ENCODE measurements around the gene CCDC93.

The CCDC93 gene

GRCh38 chr2:118013724-118014491 lies at the start of gene CCDC93:
Gene CCDC93 (minus strand): TSS chr2:118014070. CDS start chr2:118013995, 75 bp downstream.
- peak; percentile 67 for DNase-seq

GRCh38 chr2:118062669-118063068 lies 48.8 kb upstream of the CCDC93 start:
- no peak for DNase-seq

GRCh38 chr2:118062048-118062447 lies 48.2 kb upstream of the CCDC93 start:
- DNase-seq = peak; percentile 20

GRCh38 chr2:118061135-118061955 lies 47.5 kb upstream of the CCDC93 start:
- peak; percentile 76 for DNase-seq

GRCh38 chr2:118059919-118060478 lies 46.1 kb upstream of the CCDC93 start:
- peak; percentile 56 for DNase-seq

GRCh38 chr2:118058951-118059350 lies 45.1 kb upstream of the CCDC93 start:
- DNase-seq = no peak

GRCh38 chr2:118056801-118057200 lies 42.9 kb upstream of the CCDC93 start:
- no peak for DNase-seq

GRCh38 chr2:118056165-118056534 lies 42.3 kb upstream of the CCDC93 start:
- DNase-seq = no peak

- no peak for DNase-seq
These were observed 41.8 kb upstream of the CCDC93 start for GRCh38 chr2:118055512-118056164.

GRCh38 chr2:118054213-118055008 lies 40.5 kb upstream of the CCDC93 start:
- no peak for DNase-seq

GRCh38 chr2:118053681-118054080 lies 39.8 kb upstream of the CCDC93 start:
- DNase-seq = no peak

GRCh38 chr2:118052474-118052873 lies 38.6 kb upstream of the CCDC93 start:
- DNase-seq = no peak

GRCh38 chr2:118051826-118052358 lies 38.0 kb upstream of the CCDC93 start:
- DNase-seq = no peak

- DNase-seq = no peak
These were observed 37.1 kb upstream of the CCDC93 start for GRCh38 chr2:118050974-118051373.

- peak; percentile 69 for DNase-seq
These were observed 36.5 kb upstream of the CCDC93 start for GRCh38 chr2:118050386-118050785.

GRCh38 chr2:118049816-118050140 lies 35.9 kb upstream of the CCDC93 start:
- DNase-seq = no peak

- no peak for DNase-seq
These were observed 35.4 kb upstream of the CCDC93 start for GRCh38 chr2:118049140-118049815.

- DNase-seq = no peak
These were observed 34.5 kb upstream of the CCDC93 start for GRCh38 chr2:118048401-118048800.

- peak; percentile 79 for DNase-seq
These were observed 33.5 kb upstream of the CCDC93 start for GRCh38 chr2:118047380-118047826.

- DNase-seq = peak; percentile 20
These were observed 32.9 kb upstream of the CCDC93 start for GRCh38 chr2:118046634-118047210.

GRCh38 chr2:118045286-118045685 lies 31.4 kb upstream of the CCDC93 start:
- DNase-seq = no peak

Measured in NCI-H226 (cell line).